Colonic mucosa (tissue), 4 donors: ENCODE data around the gene NOL8. TPM values are rescaled to one million over a fixed set of nuclear protein-coding genes. Genes with fewer than 3 reads are reported as not detected.

ENCODE experiments used
- DNase-seq: peaks from one replicate; pipeline ENCODE4 v3.0.0-alpha.2; 2020
- H3K27ac ChIP-seq: fragments of 200-600 bp; one replicate; pipeline ENCODE4 v1.8.0; 2021
- H3K27me3 ChIP-seq: fragments of 200-600 bp; one replicate; pipeline ENCODE4 v1.8.0; 2021
- H3K36me3 ChIP-seq: fragments of 200-600 bp; one replicate; pipeline ENCODE4 v1.8.0; 2021
- H3K4me1 ChIP-seq: fragments of 200-600 bp; one replicate; pipeline ENCODE4 v1.8.0; 2021; ENCODE audit warnings: mild to moderate bottlenecking
- H3K4me3 ChIP-seq: fragments of 200-600 bp; one replicate; pipeline ENCODE4 v1.8.0; 2021
- H3K9ac ChIP-seq, 2 donors: one replicate each; pipeline ENCODE4 v1.7.0; 2013; ENCODE audit warnings: control low read depth in 2 of 2, low read depth in 2 of 2, low read length in 2 of 2
- H3K9me3 ChIP-seq: fragments of 200-600 bp; one replicate; pipeline ENCODE4 v1.8.0; 2021
- intact Hi-C: fragments of 100-400 bp; cut with DNase I; formaldehyde crosslinking; loops from one replicate; pipeline ENCODE4 v1.14.1; 2022
- total RNA-seq, 2 donors: library from RNA; stranded (reverse); fragmentation: NEBNext Ultra II Directional in 1 of 2; extraction: Animal tissue kit (Norgen Biotek cat#: 25700) in 1 of 2; gene quantifications; one replicate each; pipeline ENCODE4 v1.2.1, GENCODE V29; 2021
- TF ChIP-seq, protein P1 (sequence below): fragments of 200-600 bp; IDR thresholded peaks from one replicate; pipeline ENCODE4 v1.8.0; 2022; ENCODE audit warnings: antibody characterized with exemption, mild to moderate bottlenecking
- donor health status: healthy.
- donor health status: DM: no; HTN: no; CAD: no.
- donor health status: DM: no; HTN: no; CAD: no.

The NOL8 gene
- total RNA-seq, 2 donors from 2014 or later = 17.6 to 26.4 TPM

DNA sequence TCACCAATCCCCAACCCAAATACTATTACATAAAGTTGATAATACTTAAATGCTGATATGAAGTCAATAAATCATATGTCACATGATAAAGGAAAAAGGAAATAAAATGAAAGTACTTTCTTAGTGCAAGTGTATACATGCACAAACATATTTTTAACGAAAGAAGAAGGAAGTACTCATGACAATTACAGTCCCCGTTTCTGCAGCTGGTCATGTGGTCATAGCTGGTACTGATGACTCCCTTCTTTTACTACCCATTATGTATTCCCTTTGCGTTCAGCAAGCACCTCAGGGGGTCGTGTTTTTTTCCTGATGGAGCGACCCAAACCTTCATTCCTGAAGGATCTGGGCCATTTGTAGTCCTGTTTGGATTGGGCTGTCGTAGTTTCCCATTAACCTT, 27.9 kb upstream of the NOL8 start:
- TF ChIP-seq, protein P1, sequence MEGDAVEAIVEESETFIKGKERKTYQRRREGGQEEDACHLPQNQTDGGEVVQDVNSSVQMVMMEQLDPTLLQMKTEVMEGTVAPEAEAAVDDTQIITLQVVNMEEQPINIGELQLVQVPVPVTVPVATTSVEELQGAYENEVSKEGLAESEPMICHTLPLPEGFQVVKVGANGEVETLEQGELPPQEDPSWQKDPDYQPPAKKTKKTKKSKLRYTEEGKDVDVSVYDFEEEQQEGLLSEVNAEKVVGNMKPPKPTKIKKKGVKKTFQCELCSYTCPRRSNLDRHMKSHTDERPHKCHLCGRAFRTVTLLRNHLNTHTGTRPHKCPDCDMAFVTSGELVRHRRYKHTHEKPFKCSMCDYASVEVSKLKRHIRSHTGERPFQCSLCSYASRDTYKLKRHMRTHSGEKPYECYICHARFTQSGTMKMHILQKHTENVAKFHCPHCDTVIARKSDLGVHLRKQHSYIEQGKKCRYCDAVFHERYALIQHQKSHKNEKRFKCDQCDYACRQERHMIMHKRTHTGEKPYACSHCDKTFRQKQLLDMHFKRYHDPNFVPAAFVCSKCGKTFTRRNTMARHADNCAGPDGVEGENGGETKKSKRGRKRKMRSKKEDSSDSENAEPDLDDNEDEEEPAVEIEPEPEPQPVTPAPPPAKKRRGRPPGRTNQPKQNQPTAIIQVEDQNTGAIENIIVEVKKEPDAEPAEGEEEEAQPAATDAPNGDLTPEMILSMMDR = no peak
- intact Hi-C loops = no loop called here
- H3K36me3 ChIP-seq = no peaks in the 10 kb centered on the region
- H3K27me3 ChIP-seq = no peaks in the 10 kb centered on the region
- H3K9ac ChIP-seq = no peak overlapping the region
- no peak overlapping the region for H3K4me3 ChIP-seq
- DNase-seq = no peak
- no peak overlapping the region for H3K27ac ChIP-seq
- H3K4me1 ChIP-seq = peaks cover 6% of the 10 kb centered on the region
- H3K9me3 ChIP-seq = no peaks in the 10 kb centered on the region

DNA sequence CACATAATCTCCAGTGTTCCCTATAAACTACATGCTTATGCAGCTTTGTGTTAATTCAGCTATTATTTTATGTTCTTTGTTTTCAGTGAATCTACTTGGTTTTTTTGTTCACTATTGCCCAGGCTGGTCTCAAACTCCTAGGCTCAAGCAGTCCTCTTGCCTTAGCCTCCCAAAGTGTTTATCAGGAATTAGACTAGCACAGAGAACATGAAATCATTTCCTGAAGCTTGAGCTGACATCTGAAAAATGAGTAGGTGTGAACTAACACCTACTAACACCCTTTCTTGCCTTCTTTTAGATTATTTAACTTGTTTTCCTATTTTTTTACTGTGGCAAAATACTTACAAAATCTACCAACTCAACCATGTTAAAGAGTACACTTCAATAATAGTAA, 25.6 kb upstream of the NOL8 start:
- Histone ChIP-seq H3K9me3 (no peaks in the 10 kb centered on the region), H3K27ac (peak overlapping the region; percentile 53), H3K36me3 (no peaks in the 10 kb centered on the region), H3K27me3 (no peaks in the 10 kb centered on the region), H3K4me3 (no peak overlapping the region), H3K9ac (no peak overlapping the region), H3K4me1 (peaks cover 6% of the 10 kb centered on the region)
- DNase-seq = no peak
- intact Hi-C loops = no loop called here
- TF ChIP-seq, protein P1 = no peak

DNA sequence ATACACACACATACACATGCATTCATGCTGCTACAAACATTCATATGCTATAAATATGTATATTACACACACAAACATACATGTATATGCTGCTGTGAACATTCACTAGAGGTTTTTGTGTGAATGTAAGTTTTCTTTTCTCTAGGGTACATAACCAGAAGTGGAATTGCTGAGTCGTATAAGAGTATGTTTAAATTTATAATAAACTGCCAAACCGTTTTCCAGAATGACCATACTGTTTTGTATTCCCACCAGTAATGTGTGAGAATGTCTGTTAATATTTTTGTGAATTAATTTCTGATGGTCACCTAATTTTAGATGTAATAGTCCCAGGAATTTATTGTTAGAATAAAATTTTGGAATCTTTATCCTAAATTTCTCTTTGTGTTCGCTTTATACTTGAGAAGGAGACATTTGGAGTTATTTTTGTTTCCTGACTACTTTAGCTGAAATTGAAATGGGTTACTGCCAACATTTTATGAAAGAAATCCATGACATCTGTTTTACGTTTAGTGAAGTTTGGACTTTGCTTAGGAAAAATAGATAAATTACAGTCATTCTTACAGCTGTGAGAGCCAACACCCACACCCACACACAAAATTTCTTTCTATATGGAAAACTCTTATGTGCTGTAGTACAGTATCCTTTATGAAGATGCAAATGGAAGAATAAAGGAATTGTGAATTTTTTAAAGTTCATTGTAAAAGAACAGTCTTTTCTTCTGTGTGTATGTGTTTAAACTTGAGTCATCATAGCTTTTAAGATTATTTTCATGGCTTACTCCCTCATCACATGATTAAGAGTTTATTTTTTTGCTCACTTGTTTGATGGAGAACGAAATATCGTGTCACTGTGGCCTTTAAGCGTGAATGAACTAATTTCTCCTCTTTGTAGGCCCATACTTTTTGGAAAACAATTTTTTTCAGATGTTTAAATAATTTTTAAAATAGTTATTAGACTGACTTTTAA, 24.9 kb upstream of the NOL8 start:
- Histone ChIP-seq H3K27me3 (no peaks in the 10 kb centered on the region), H3K9ac (no peak overlapping the region), H3K9me3 (no peaks in the 10 kb centered on the region), H3K4me1 (peaks cover 6% of the 10 kb centered on the region), H3K4me3 (no peak overlapping the region), H3K36me3 (no peaks in the 10 kb centered on the region), H3K27ac (peak overlapping the region; percentile 53)
- DNase-seq = no peak
- TF ChIP-seq, protein P1 = no peak
- intact Hi-C loops = loop anchor here (10.0 kb wide), 1 partner anchor 285 kb away; no protein-coding TSS in a partner anchor

DNA sequence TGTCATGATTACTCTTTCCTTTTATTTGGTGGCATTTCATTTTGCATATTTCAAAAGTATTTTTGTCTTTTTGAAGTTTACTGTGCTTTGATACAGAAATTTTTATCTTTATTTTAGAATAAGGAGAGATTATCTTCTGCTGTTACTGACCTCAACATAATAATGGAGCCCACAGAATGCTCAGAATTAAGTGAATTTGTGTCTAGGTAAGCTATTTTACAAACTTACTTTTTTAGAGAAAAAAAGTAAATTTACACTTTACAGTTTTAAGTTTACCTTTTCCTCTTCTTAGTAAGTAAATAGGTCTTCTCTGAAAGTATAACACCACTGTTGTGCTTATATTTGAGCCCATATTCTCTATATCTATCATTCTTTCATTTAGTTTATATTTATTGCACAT, 20.4 kb upstream of the NOL8 start:
- Histone ChIP-seq H3K27me3 (no peaks in the 10 kb centered on the region), H3K9me3 (no peaks in the 10 kb centered on the region), H3K27ac (no peak overlapping the region), H3K36me3 (no peaks in the 10 kb centered on the region), H3K4me1 (peaks cover 6% of the 10 kb centered on the region), H3K9ac (no peak overlapping the region), H3K4me3 (no peak overlapping the region)
- intact Hi-C loops = loop anchor here (10.0 kb wide), 1 partner anchor 289 kb away; no protein-coding TSS in a partner anchor
- no peak for DNase-seq
- TF ChIP-seq, protein P1 = no peak

DNA sequence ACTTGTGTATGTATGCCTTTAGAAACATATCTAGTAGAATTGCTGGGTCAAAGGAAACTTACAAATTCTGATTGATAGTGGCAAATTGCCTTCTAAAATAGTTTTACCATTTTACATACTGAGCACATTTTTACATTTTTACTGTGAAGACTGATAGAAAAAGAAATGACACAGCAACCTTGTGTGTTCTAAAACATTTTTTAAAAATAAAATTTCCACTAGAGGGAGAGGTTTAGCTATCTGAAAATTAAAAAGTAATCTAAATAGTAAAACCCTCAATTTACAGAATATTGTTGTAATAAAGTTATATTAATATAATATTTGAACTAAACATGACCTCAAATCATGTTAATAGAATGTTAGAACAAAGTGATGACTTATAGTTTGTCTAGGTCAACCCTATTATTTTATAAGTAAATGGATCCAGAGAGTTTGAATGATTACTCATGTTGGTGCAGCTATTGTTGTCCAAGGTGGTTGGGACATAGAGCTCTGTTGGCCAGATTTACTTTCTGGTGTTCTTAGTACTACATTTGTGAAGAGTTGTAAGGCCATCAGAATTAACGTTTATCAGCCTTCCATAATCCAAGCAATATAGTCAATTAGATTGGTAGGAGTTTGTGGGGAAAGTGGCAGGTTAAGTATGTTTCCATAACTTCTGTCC, 17.8 kb upstream of the NOL8 start:
- TF ChIP-seq, protein P1 = no peak
- Histone ChIP-seq H3K36me3 (no peaks in the 10 kb centered on the region), H3K27me3 (no peaks in the 10 kb centered on the region), H3K9ac (no peak overlapping the region), H3K4me1 (no peaks in the 10 kb centered on the region), H3K9me3 (no peaks in the 10 kb centered on the region), H3K27ac (no peak overlapping the region), H3K4me3 (no peak overlapping the region)
- intact Hi-C loops = loop anchor here (5.0 to 10.0 kb wide), 2 partner anchors 94 to 292 kb away; no protein-coding TSS in a partner anchor
- DNase-seq = no peak
